ENCODE results near the gene TBCE. TPM values are rescaled to one million over a fixed set of nuclear protein-coding genes. Genes with fewer than 3 reads are reported as not detected.

Gene TBCE
- total and polyA plus RNA-seq, 4 donors: 9.5 to 19.7 (median 14.1) TPM

DNA sequence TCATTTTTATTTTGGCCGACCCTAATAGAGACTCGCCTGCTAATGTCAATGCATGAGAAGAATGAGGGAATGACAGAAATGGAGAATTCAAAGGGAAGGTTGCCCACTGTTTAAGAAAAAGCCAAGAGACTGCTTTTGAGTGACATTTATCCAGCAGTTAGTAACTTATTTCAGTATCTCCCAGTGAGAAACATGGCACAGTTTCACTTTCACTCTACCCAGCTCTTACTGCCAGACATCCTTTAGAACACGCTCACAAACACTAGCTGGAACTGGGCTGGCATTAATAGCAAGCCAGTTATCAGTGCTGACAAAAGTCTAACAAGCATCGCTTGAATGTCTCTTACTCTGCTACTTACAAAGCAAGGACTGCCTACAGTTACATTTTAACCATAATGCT, 30.3 kb upstream of the TBCE start (continued):
- TF ChIP-seq, protein P1, sequence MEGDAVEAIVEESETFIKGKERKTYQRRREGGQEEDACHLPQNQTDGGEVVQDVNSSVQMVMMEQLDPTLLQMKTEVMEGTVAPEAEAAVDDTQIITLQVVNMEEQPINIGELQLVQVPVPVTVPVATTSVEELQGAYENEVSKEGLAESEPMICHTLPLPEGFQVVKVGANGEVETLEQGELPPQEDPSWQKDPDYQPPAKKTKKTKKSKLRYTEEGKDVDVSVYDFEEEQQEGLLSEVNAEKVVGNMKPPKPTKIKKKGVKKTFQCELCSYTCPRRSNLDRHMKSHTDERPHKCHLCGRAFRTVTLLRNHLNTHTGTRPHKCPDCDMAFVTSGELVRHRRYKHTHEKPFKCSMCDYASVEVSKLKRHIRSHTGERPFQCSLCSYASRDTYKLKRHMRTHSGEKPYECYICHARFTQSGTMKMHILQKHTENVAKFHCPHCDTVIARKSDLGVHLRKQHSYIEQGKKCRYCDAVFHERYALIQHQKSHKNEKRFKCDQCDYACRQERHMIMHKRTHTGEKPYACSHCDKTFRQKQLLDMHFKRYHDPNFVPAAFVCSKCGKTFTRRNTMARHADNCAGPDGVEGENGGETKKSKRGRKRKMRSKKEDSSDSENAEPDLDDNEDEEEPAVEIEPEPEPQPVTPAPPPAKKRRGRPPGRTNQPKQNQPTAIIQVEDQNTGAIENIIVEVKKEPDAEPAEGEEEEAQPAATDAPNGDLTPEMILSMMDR (IDR thresholded peaks at IDR 0.05; ENCODE audit: low read depth, low read length, missing input control): no peak
- TF ChIP-seq NR2F2 (IDR thresholded peaks at IDR 0.05) (no peak), EGR1 (IDR thresholded peaks at IDR 0.05; ENCODE audit: low read depth in 2 of 2) (no peak), SP1 (IDR thresholded peaks at IDR 0.05) (peak; percentile 25), YY1 (IDR thresholded peaks at IDR 0.05) (no peak), GABPA (IDR thresholded peaks at IDR 0.05 in 1 of 2, conservative IDR thresholded peaks at IDR 0.05 in 1 of 2) (no peak)
- TF ChIP-seq, protein P2, sequence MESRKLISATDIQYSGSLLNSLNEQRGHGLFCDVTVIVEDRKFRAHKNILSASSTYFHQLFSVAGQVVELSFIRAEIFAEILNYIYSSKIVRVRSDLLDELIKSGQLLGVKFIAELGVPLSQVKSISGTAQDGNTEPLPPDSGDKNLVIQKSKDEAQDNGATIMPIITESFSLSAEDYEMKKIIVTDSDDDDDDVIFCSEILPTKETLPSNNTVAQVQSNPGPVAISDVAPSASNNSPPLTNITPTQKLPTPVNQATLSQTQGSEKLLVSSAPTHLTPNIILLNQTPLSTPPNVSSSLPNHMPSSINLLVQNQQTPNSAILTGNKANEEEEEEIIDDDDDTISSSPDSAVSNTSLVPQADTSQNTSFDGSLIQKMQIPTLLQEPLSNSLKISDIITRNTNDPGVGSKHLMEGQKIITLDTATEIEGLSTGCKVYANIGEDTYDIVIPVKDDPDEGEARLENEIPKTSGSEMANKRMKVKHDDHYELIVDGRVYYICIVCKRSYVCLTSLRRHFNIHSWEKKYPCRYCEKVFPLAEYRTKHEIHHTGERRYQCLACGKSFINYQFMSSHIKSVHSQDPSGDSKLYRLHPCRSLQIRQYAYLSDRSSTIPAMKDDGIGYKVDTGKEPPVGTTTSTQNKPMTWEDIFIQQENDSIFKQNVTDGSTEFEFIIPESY (IDR thresholded peaks at IDR 0.05): no peak

GRCh38 chr1:235339746-235340145, 27.5 kb upstream of the TBCE start:
- 85% methylated on average over 8 of the region's 8 CpGs for WGBS

DNA sequence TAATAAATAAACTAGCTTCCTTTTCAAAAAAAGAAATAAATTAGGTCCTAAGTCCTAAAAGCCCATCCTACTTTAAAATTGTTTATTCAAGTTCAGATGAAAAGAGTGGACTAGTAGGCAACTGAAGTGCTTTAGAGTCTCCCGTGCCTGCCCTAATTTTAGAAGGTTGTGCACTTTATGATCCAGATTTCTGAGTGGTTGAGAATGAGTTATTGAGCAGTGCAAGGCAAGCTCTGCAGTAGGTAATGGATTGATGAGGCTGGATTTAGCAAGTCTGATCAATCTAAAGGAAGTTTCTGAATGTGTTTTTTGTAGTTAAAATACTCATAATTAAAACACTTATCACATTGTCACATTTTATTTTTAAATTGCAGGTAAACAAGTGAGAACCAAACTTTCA, 25.9 kb upstream of the TBCE start:
- no peak for DNase-seq (ENCODE audit: low spot score)
- Histone ChIP-seq H3K27ac (ENCODE audit: low read depth in 1 of 2, low read length in 2 of 2) (no peak overlapping the region), H3K4me3 (ENCODE audit: low read depth in 1 of 3, low read length in 3 of 3) (no peak overlapping the region), H3K9ac (ENCODE audit: low read depth in 1 of 2, low read length in 2 of 2) (no peak overlapping the region), H3K9me3 (ENCODE audit: control insufficient read depth in 4 of 4, low read length in 3 of 4) (no peaks in the 10 kb centered on the region), H3K36me3 (ENCODE audit: control insufficient read depth in 4 of 4, insufficient read depth in 3 of 4, low read depth in 1 of 4, low read length in 3 of 4) (peaks cover 0 to 13% (median 7%) of the 10 kb centered on the region in 4 donors), H3K4me1 (ENCODE audit: control insufficient read depth in 4 of 4, insufficient read depth in 4 of 4, low read length in 3 of 4) (peaks cover 0 to 11% (median 10%) of the 10 kb centered on the region in 4 donors), H3K27me3 (ENCODE audit: control insufficient read depth in 4 of 4, insufficient read depth in 4 of 4, low read length in 3 of 4) (no peaks in the 10 kb centered on the region)
- WGBS: 76% methylated on average over 1 of the region's 1 CpG
- no peak for TF ChIP-seq EGR1 (IDR thresholded peaks at IDR 0.05; ENCODE audit: low read depth in 2 of 2)
- TF ChIP-seq RAD21 (IDR thresholded peaks at IDR 0.05): no peak
- TF ChIP-seq, protein P2 (IDR thresholded peaks at IDR 0.05): no peak
- TF ChIP-seq, protein P1 (IDR thresholded peaks at IDR 0.05; ENCODE audit: low read depth, low read length, missing input control): no peak
- no peak for TF ChIP-seq HNF4A (conservative IDR thresholded peaks at IDR 0.05)
- TF ChIP-seq RXRA (IDR thresholded peaks at IDR 0.05): no peak
- TF ChIP-seq NR2F2 (IDR thresholded peaks at IDR 0.05): no peak
- TF ChIP-seq FOXA1 (IDR thresholded peaks at IDR 0.05): no peak
- no peak for TF ChIP-seq YY1 (IDR thresholded peaks at IDR 0.05)
- TF ChIP-seq SP1 (IDR thresholded peaks at IDR 0.05): no peak
- TF ChIP-seq, protein P3, sequence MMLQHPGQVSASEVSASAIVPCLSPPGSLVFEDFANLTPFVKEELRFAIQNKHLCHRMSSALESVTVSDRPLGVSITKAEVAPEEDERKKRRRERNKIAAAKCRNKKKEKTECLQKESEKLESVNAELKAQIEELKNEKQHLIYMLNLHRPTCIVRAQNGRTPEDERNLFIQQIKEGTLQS (IDR thresholded peaks at IDR 0.05): no peak
- TF ChIP-seq JUND (IDR thresholded peaks at IDR 0.05): no peak
- no peak for TF ChIP-seq MAX (IDR thresholded peaks at IDR 0.05)

More at GRCh38 chr1:235339746-235340145, 27.5 kb upstream of the TBCE start:
- no peak overlapping the region for H3K27ac ChIP-seq (ENCODE audit: low read depth in 1 of 2, low read length in 2 of 2)
- TF ChIP-seq, protein P1 (IDR thresholded peaks at IDR 0.05; ENCODE audit: low read depth, low read length, missing input control): no peak
- TF ChIP-seq GABPA (IDR thresholded peaks at IDR 0.05 in 1 of 2, conservative IDR thresholded peaks at IDR 0.05 in 1 of 2) (no peak), JUND (IDR thresholded peaks at IDR 0.05) (no peak), RXRA (IDR thresholded peaks at IDR 0.05) (no peak), NR2F2 (IDR thresholded peaks at IDR 0.05) (no peak), FOXA1 (IDR thresholded peaks at IDR 0.05) (no peak)
- no peaks in the 10 kb centered on the region for H3K27me3 ChIP-seq (ENCODE audit: control insufficient read depth in 4 of 4, insufficient read depth in 4 of 4, low read length in 3 of 4)
- H3K4me3 ChIP-seq (ENCODE audit: low read depth in 1 of 3, low read length in 3 of 3): no peak overlapping the region
- peaks cover 3 to 13% (median 7%) of the 10 kb centered on the region in 4 donors for H3K36me3 ChIP-seq (ENCODE audit: control insufficient read depth in 4 of 4, insufficient read depth in 3 of 4, low read depth in 1 of 4, low read length in 3 of 4)
- no peak overlapping the region for H3K9ac ChIP-seq (ENCODE audit: low read depth in 1 of 2, low read length in 2 of 2)
- no peaks in the 10 kb centered on the region for H3K9me3 ChIP-seq (ENCODE audit: control insufficient read depth in 4 of 4, low read length in 3 of 4)
- no peak for DNase-seq (ENCODE audit: low spot score)
- H3K4me1 ChIP-seq (ENCODE audit: control insufficient read depth in 4 of 4, insufficient read depth in 4 of 4, low read length in 3 of 4): peaks cover 0 to 11% (median 10%) of the 10 kb centered on the region in 4 donors

Data from liver (tissue), 9 donors.